Vagina (tissue), 2 donors: Measurements from ENCODE around the gene ADM.

Experiments
- CTCF ChIP-seq, 3 experiments: fragments of 450-650 bp in 2 of 3; fragments of 200-600 bp in 1 of 3; sonication (generic) in 1 of 3; IDR thresholded peaks; one replicate each; pipeline ENCODE4 v1.5.1; 2017 to 2019; ENCODE audit warnings: antibody characterized with exemption in 3 of 3, mild to moderate bottlenecking in 2 of 3, moderate library complexity in 2 of 3
- POLR2A ChIP-seq, 2 donors: fragments of 450-650 bp; IDR thresholded peaks; one replicate each; pipeline ENCODE4 v1.6.1; 2017; ENCODE audit warnings: antibody characterized with exemption in 2 of 2, mild to moderate bottlenecking in 2 of 2, moderate library complexity in 2 of 2
- POLR2AphosphoS5 ChIP-seq, 2 donors: sonication (generic); formaldehyde crosslinking; IDR thresholded peaks; one replicate each; pipeline ENCODE4 v1.9.0; 2017; ENCODE audit warnings: antibody characterized with exemption in 2 of 2, mild to moderate bottlenecking in 2 of 2, low read depth in 1 of 2; ENCODE audit not compliant: insufficient read depth in 1 of 2

GRCh38 chr11:10263929-10264328 lies 40.9 kb upstream of the ADM start:
- no peak for TF ChIP-seq POLR2A (IDR thresholded peaks at IDR 0.05)
- TF ChIP-seq CTCF (IDR thresholded peaks at IDR 0.05): no peak
- no peak for TF ChIP-seq POLR2AphosphoS5 (IDR thresholded peaks at IDR 0.05; ENCODE audit: insufficient read depth in 1 of 2, low read depth in 1 of 2)
